Epithelial cell of esophagus (primary cell): ENCODE results near the gene MPZL3.

Source experiments
- DNase-seq: peaks from one replicate; pipeline ENCODE4 v3.0.0; 2010; ENCODE audit warnings: low read depth
- H3K4me3 ChIP-seq: 2 replicates; pipeline ENCODE4 v1.5.1; 2011; ENCODE audit warnings: mild to moderate bottlenecking, low read length, control low read depth
- CTCF ChIP-seq: IDR thresholded peaks from 2 replicates; pipeline ENCODE4 v1.5.1; 2011; ENCODE audit warnings: low read depth, mild to moderate bottlenecking, low read length, control low read depth, inconsistent platforms; ENCODE audit not compliant: insufficient read depth; ENCODE audit errors: missing control alignments

MPZL3 gene

DNA sequence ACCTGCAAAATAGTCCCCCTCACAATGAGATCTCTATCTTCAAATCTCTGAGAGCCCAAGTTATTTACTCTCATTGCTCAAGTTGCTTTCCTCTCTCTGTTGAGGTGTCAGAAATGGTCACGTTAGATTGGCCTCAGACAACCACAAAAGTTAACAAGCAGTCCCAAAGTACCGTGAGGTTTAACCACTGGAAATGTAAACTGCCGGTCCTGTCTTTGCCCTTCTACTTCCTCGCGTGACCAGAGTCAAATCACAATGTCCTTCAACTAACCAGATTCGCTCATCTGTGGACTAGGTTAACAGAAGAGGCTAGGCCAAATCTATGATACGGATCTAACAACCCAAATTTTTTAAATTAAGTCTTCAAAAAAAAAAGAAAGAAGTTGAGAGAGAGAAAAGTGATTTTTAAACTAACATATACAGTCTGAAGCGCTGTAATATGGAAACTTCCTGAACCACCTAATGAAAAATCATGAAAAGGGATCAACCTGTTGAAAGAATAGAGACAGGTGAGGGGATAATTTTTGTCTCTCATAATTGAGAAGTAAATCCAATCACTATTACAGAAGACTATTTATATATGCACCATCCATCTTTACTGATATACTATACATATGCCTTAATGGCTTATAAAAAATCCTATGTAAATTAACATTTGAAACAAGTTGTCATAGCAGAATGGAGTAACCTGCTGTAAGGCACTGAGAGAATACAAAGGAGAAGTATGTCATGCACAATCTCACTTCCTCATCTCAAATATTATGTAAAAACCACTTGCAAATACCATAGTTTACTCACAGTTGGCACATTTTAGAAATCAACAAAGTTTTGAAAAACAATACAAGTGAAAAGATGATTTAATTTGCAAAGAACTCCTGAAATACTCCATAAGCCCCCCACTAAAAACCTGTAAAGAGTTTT, 24.0 kb downstream of the MPZL3 start:
- H3K4me3 ChIP-seq = no peak overlapping the region
- no peak for DNase-seq

DNA sequence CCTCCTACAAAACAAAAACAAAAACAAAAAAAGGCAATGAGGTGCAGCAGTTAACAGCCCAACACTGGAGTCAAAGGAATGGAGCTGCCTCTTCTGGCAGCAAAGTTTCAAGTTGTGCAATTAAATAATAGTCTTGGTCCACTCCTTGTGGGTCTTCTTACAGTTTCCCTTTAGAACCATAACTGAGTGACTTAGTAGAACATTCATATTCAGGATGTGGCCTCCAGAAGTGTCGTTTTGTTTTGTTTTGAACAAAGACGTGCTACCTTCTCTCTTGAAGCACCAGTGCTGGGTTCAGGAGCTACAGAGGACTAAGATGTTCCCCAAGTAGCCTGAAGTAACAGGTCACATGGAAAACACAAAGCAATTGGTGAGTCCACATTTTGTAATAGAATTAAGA, 25.4 kb downstream of the MPZL3 start:
- H3K4me3 ChIP-seq = no peak overlapping the region
- DNase-seq = no peak
- no peak for TF ChIP-seq CTCF

More for the DNA sequence above, 24.0 kb downstream of the MPZL3 start:
- TF ChIP-seq CTCF = no peak

GRCh38 chr11:118226296-118226695, 25.9 kb downstream of the MPZL3 start:
- no peak for DNase-seq
- no peak for TF ChIP-seq CTCF
- H3K4me3 ChIP-seq = no peak overlapping the region

DNA sequence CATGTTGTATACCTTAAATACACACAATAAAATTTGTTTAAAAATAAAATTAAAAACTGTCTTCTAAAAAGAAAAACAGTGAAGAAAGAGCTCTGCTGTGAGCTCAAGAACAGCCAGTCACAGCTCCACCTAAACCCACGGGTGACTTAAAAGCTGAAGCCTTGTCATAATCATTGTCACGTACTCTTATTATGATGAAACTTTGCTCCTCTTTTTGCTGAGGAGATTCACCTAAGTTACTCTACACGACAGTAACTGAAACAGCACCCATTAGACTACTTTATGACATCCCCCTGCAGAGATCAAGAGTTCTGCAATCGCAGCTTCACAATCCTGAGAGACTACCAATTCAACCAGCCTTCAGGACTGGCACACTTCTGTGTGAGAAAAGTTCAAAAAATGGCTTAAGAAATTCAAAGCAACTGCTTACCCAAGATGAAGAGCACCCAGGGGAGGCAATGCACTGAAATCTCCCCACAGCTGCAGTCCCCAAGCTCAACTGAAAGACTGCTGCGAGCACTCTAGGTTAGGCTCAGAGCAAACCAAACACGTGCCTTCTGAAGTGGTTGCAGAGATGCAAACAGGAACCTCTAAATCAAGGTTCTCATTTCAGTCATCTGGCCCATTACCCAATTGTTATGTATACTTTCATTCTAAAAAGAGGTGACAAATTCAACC, 27.5 kb downstream of the MPZL3 start, which contains the start of gene JAML:
JAML (minus strand) TSS at position 501 of the 678 bp plus-strand sequence. CDS start 10,145 bp downstream, outside the sequence.
- DNase-seq = no peak

DNA sequence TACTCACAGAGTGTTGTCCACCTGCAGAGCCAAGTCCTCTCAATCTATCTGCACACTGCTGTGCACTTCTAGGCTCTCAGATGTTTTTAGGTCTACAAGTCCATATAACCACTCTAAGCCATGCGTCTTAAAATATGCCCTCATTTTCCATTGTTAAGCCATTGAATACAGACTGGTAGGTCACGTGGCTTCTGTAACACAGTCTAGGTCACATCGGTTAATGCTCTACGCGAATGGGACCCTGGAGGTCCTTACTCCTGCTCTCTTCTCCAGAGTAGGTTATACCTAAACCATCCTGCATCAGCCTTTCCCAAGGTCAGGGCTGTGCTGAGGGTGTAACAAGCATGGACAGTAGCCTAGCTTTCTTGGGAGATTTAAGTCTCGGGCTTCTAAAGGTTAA, 28.2 kb downstream of the MPZL3 start:
- DNase-seq = no peak
- TF ChIP-seq CTCF = no peak
- H3K4me3 ChIP-seq = no peak overlapping the region

More for the DNA sequence above, 27.5 kb downstream of the MPZL3 start, which contains the start of gene JAML:
- H3K4me3 ChIP-seq = no peak within 1 kb of the TSS
- TF ChIP-seq CTCF = no peak

DNA sequence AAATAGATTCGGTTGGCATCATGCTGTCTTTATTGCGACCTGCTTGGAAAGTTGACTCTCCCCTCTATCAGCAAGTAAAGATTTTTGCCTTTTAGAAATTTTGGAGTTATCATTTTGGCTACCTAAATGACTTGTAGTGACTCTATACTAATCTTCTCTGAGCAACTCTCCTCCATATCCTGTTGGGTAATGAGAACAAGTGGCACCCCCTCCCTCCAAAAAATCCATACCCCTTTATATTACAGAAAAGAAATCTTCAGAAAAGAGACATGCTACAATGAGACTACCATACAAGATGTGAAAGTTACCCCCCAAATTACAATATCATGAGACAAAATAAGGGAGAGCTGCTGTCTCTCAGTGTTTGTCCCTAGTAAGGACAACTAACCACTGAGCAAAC, 28.6 kb downstream of the MPZL3 start:
- no peak for TF ChIP-seq CTCF
- DNase-seq = no peak
- H3K4me3 ChIP-seq = no peak overlapping the region

GRCh38 chr11:118222437-118222836, 29.7 kb downstream of the MPZL3 start:
- TF ChIP-seq CTCF = no peak
- no peak overlapping the region for H3K4me3 ChIP-seq
- no peak for DNase-seq
